Peyer's patch (tissue), 4 donors: ENCODE measurements around the gene RAB22A. TPM values are rescaled to one million over a fixed set of nuclear protein-coding genes. Genes with fewer than 3 reads are reported as not detected.

Source experiments
- DNase-seq, 3 donors: peaks; one replicate each; pipeline ENCODE4 v3.0.0-alpha.2; 2017 to 2019
- H3K27ac ChIP-seq, 4 donors: fragments of 200-600 bp; sonication (generic); one replicate each; pipeline ENCODE4 v1.5.1; 2016 to 2019
- H3K27me3 ChIP-seq, 2 donors: fragments of 200-600 bp; sonication (generic); one replicate each; pipeline ENCODE4 v1.5.1; 2019
- H3K36me3 ChIP-seq, 3 donors: fragments of 200-600 bp; sonication (generic); one replicate each; pipeline ENCODE4 v1.5.1; 2016 to 2019
- H3K4me1 ChIP-seq, 4 donors: fragments of 200-600 bp; sonication (generic); one replicate each; pipeline ENCODE4 v1.5.1; 2016 to 2019
- H3K4me3 ChIP-seq, 4 donors: fragments of 200-600 bp; sonication (generic); 1 replicate in 3 of 4; 2 replicates in 1 of 4; pipeline ENCODE4 v1.5.1; 2016 to 2019; ENCODE audit warnings: mild to moderate bottlenecking in 1 of 4
- H3K9me3 ChIP-seq, 4 donors: fragments of 200-600 bp; sonication (generic); one replicate each; pipeline ENCODE4 v1.5.1; 2016 to 2019; ENCODE audit warnings: mild to moderate bottlenecking in 1 of 4
- CTCF ChIP-seq, 6 experiments: fragments of 450-650 bp in 4 of 6; fragments of 200-600 bp in 2 of 6; sonication (generic) in 1 of 6; IDR thresholded peaks; one replicate each; pipeline ENCODE4 v1.5.1; 2017 to 2019; ENCODE audit warnings: antibody characterized with exemption in 6 of 6, mild to moderate bottlenecking in 3 of 6, moderate library complexity in 1 of 6
- POLR2A ChIP-seq, 2 donors: fragments of 450-650 bp; IDR thresholded peaks; one replicate each; pipeline ENCODE4 v1.5.1; 2017; ENCODE audit warnings: antibody characterized with exemption in 2 of 2, mild to moderate bottlenecking in 2 of 2, moderate library complexity in 2 of 2
- total RNA-seq, 4 donors: library from RNA; depleted of rRNA; stranded (reverse); fragments of >200 nt; gene quantifications; one replicate each; pipeline ENCODE4 v1.1.0, GENCODE V29; 2016

RAB22A gene
- total RNA-seq, 4 donors from 2014 or later = 12.4 to 29.4 (median 19.2) TPM

- no peak overlapping the region for H3K4me3 ChIP-seq
- TF ChIP-seq POLR2A (IDR thresholded peaks at IDR 0.05) (no peak), CTCF (IDR thresholded peaks at IDR 0.05) (no peak)
- H3K27ac ChIP-seq = no peak overlapping the region
- DNase-seq = no peak
- no peaks in the 10 kb centered on the region for H3K9me3 ChIP-seq
- H3K27me3 ChIP-seq = no peaks in the 10 kb centered on the region
- H3K36me3 ChIP-seq = peaks cover 0 to 49% (median 0%) of the 10 kb centered on the region in 3 donors
- no peaks in the 10 kb centered on the region for H3K4me1 ChIP-seq
Measured at GRCh38 chr20:58349570-58349969, 40.1 kb downstream of the RAB22A start.

GRCh38 chr20:58352468-58352867 is 43.0 kb downstream of the RAB22A start:
- TF ChIP-seq CTCF (IDR thresholded peaks at IDR 0.05) = no peak
- TF ChIP-seq POLR2A (IDR thresholded peaks at IDR 0.05) = no peak
- DNase-seq = no peak
- H3K36me3 ChIP-seq = peaks cover 0 to 49% (median 0%) of the 10 kb centered on the region in 3 donors
- H3K27ac ChIP-seq = no peak overlapping the region
- no peak overlapping the region for H3K4me3 ChIP-seq
- H3K27me3 ChIP-seq = no peaks in the 10 kb centered on the region
- H3K4me1 ChIP-seq = no peaks in the 10 kb centered on the region
- no peaks in the 10 kb centered on the region for H3K9me3 ChIP-seq

- Histone ChIP-seq H3K27me3 (no peaks in the 10 kb centered on the region), H3K4me3 (no peak overlapping the region), H3K9me3 (no peaks in the 10 kb centered on the region), H3K27ac (no peak overlapping the region), H3K36me3 (peaks cover 0 to 48% (median 0%) of the 10 kb centered on the region in 3 donors), H3K4me1 (no peaks in the 10 kb centered on the region)
- no peak for TF ChIP-seq POLR2A (IDR thresholded peaks at IDR 0.05)
- TF ChIP-seq CTCF (IDR thresholded peaks at IDR 0.05) = no peak
- no peak for DNase-seq
Measured at GRCh38 chr20:58359441-58359840, 49.9 kb downstream of the RAB22A start.

GRCh38 chr20:58360936-58361335 is 51.4 kb downstream of the RAB22A start:
- no peak for DNase-seq
- Histone ChIP-seq H3K4me1 (no peaks in the 10 kb centered on the region), H3K9me3 (no peaks in the 10 kb centered on the region), H3K36me3 (peaks cover 0 to 34% (median 0%) of the 10 kb centered on the region in 3 donors), H3K4me3 (no peak overlapping the region), H3K27me3 (no peaks in the 10 kb centered on the region), H3K27ac (no peak overlapping the region)
- no peak for TF ChIP-seq POLR2A (IDR thresholded peaks at IDR 0.05)
- no peak for TF ChIP-seq CTCF (IDR thresholded peaks at IDR 0.05)

- Histone ChIP-seq H3K27ac (no peak overlapping the region), H3K36me3 (peaks cover 0 to 29% (median 0%) of the 10 kb centered on the region in 3 donors)
- TF ChIP-seq CTCF (IDR thresholded peaks at IDR 0.05) (no peak), POLR2A (IDR thresholded peaks at IDR 0.05) (no peak)
Measured at GRCh38 chr20:58361481-58362205, 52.1 kb downstream of the RAB22A start.

More at GRCh38 chr20:58361481-58362205, 52.1 kb downstream of the RAB22A start:
- no peaks in the 10 kb centered on the region for H3K27me3 ChIP-seq
- H3K4me1 ChIP-seq = no peaks in the 10 kb centered on the region
- H3K9me3 ChIP-seq = no peaks in the 10 kb centered on the region
- H3K4me3 ChIP-seq = no peak overlapping the region
- no peak for DNase-seq
